LNCaP clone FGC (cell line): ENCODE data around the gene TFRC.

ENCODE experiments used
- DNase-seq: peaks from one replicate; pipeline ENCODE4 v3.0.0-alpha.2; 2011; ENCODE audit warnings: low read depth
- H3K4me3 ChIP-seq: 2 replicates; pipeline ENCODE4 v1.5.1; 2011; ENCODE audit warnings: mild to moderate bottlenecking, low read depth, low read length, control low read depth
- CTCF ChIP-seq: IDR thresholded peaks from 2 replicates; pipeline ENCODE4 v1.5.1; 2012; ENCODE audit warnings: mild to moderate bottlenecking; ENCODE audit not compliant: control insufficient read depth, insufficient read depth; ENCODE audit errors: extremely low read depth

TFRC gene

DNA sequence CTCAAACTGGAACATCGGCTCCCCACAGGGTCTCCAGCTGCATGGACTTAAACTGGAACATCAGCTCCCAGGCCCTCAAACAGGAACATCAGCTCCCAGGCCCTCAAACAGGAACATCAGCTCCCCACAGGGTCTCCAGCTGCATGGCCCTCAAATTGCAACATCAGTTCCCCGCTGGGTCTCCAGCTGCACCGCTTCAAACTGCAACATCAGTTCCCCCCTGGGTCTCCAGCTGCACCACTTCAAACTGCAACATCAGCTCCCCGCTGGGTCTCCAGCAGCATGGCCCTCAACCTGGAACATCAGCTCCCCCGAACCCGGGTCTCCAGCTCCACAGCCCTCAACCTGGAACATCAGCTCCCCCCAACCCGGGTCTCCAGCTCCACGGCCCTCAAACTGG, 82.0 kb downstream of the TFRC start:
- no peak for TF ChIP-seq CTCF

More for the DNA sequence above, 82.0 kb downstream of the TFRC start:
- H3K4me3 ChIP-seq: no peak overlapping the region
- no peak for DNase-seq
